GM12873 (cell line): ENCODE results near the gene FERMT1.

Experiments
- TF ChIP-seq, protein P1 (sequence below): IDR thresholded peaks from 2 replicates; pipeline ENCODE4 v1.5.1; 2012; ENCODE audit warnings: low read depth, mild to moderate bottlenecking, moderate library complexity, low read length, control low read depth; ENCODE audit not compliant: insufficient read depth; ENCODE audit errors: missing control alignments

The FERMT1 gene

DNA sequence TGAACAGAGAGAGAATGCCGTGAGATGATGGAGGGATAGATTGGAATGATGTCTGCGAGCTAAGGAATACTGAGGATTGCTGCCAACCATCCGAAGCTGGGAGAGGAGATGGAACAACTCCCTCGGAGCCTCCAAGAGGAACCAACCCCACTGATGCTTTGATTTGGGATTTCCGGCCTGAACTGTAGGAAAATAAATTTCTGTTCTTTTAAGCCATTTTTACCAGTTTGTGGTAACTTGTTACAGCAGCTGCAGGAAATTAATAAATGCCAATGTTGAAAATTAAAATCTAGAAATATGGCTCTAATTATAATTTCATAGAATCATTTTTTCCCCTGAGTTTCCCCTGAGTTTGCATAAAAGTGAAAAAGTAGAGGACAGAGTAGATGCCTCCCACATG, 83.1 kb downstream of the FERMT1 start:
- TF ChIP-seq, protein P1, sequence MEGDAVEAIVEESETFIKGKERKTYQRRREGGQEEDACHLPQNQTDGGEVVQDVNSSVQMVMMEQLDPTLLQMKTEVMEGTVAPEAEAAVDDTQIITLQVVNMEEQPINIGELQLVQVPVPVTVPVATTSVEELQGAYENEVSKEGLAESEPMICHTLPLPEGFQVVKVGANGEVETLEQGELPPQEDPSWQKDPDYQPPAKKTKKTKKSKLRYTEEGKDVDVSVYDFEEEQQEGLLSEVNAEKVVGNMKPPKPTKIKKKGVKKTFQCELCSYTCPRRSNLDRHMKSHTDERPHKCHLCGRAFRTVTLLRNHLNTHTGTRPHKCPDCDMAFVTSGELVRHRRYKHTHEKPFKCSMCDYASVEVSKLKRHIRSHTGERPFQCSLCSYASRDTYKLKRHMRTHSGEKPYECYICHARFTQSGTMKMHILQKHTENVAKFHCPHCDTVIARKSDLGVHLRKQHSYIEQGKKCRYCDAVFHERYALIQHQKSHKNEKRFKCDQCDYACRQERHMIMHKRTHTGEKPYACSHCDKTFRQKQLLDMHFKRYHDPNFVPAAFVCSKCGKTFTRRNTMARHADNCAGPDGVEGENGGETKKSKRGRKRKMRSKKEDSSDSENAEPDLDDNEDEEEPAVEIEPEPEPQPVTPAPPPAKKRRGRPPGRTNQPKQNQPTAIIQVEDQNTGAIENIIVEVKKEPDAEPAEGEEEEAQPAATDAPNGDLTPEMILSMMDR, result no peak

DNA sequence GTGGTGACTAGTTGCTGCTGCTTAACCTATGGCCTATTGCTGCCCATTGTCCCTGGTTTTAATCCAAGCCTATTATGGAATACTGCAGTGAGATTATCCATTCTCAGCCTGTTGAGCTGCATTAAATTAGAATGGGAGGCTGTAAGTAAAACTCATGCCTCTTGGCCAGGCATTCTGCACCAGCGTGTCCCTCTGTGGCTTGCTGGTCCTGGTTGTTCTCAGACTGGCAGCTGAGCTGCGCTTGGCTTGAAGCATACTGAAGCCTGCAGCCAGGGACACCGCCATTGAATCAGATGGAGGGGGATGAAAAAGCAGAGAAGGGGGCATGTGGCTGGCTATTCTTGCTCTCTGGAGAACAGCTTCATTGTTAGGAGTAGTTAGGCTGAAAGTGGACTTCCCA, 84.6 kb downstream of the FERMT1 start:
- TF ChIP-seq, protein P1, result no peak

DNA sequence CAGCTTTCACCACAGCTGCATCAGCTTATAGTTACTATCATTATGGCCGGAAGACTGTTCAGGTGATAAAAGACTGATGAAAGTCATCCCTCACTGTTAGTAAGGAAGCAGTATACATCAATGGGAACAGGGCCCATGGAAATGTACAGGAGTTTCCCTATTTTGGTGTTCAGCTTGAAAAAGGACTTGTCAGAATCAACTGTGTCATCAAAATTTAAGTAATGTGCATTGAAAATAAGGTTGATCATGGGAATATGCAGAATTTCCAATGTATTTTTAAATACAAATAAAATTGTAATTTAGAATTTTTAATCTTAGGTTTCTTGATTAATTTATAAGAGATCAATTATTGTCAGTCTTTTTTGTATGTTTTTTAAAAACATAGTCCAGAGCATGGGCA, 85.7 kb downstream of the FERMT1 start:
- TF ChIP-seq, protein P1, result no peak

DNA sequence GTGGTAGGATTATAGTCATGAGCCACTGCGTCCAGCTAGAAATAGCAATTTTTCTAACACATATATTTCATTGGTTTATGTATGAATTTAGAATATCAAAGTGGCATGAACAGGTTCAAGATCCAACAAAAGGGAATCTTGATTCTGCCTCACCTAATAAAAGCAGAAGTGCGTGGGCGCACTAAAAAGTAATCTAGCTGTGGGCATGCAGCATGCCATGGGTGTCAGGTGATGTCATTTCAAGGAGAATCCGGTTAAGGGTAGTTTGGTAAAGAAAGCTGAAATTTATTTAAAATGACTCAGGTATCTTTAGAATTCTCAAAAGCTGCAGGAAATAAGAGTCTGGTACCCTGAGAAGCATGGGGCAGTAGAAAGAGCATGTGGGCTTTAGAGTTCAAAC, 86.6 kb downstream of the FERMT1 start:
- TF ChIP-seq, protein P1, result no peak

DNA sequence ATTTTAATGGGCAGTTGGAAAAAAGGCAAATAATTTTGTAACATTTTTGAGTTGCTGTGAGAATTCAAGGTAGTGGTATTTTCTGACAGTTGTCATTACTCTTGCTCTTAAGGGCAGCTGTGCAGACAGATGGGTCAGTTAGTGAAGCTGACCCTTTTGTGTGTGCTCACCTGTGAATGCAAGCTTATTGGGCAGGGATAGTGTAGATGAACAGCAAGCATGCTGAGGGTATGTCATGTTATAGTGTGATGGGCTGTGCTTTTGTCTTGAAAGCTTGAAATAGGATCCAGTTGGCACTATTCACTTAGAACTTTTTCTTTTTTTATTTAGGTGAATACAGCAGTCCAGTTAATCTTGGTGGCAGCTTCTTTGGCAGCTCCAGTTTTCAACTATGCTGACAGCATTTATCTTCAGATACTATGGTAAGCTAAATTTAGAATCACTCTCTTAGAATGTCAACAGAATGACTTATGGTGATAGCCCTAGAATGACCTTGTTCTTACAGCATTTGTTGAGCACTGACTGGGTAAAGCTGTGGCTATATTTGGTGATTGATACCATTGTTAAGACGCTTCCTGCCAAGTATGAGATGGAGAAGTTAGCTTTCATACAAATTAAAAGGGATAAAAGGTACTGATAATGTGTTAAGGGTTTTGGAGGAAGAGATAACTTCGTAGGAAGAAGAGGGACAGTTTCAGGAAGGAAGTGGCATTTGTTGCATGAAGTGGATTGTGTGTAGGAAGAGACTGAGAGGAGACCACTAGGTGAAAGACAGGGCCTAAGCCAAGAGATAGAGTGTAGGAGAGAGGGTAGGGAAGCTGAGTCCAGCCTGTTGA, 88.5 kb downstream of the FERMT1 start:
- TF ChIP-seq, protein P1, result no peak

DNA sequence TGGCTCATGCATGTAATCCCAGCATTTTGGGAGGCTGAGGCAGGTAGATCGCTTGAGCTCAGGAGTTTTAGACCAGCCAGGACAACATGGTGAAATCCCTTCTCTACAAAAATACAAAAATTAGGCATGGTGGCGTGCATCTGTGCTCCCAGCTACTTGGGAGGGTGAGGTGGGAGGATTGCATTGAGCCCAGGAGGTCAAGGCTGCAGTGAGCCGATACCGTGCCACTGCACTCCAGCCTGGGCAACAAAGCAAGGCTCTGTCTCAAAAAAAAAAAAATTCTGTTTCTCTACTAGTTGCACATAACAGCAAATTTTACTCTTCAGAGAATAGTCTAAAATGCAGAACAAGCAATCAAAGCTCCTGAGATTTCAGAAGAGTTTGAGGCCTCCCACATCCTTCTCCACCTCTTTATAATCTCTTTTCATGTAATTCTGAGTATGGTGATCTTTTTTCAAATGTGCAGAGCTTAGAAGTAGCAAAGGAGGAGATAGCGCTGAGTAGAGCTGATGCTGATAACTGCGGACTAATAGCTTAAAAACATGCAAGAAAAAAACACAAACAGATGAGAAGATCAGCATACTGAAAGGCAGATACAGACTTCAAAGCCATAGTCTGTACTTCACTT, 92.3 kb downstream of the FERMT1 start:
- TF ChIP-seq, protein P1, result no peak

DNA sequence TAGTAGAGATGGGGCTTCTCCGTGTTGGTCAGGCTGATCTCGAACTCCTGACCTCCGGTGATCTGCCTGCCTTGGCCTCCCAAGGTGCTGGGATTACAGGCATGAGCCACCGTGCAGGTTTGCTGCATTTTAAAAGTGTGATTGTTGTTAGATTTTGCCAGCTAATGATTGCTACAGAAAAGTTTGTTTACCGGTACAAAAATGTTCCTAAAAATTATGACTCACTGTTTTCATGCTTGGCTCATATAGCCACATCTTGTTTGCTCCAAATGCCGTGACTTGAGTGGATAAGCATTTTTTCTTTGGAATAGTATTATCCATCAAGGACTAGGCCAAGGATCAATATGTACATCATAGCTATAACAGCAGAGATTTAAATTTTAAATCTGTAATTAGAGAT, 93.3 kb downstream of the FERMT1 start:
- TF ChIP-seq, protein P1, result no peak
